Activated naive CD4-positive, alpha-beta T cell treated with anti-CD3 and anti-CD28 coated beads, Interleukin-2, amount 50 U/mL, for 16 hours (primary cell): ENCODE measurements around the gene CREM.

Experiments used
- DNase-seq: peaks from one replicate; pipeline ENCODE4 v3.0.0-alpha.2; 2020

CREM gene

GRCh38 chr10:35136263-35136815 lies 9.7 kb downstream of the CREM start:
- DNase-seq, result no peak

- no peak for DNase-seq
These were observed 13.5 kb downstream of the CREM start for GRCh38 chr10:35140126-35140525.

- no peak for DNase-seq
These were observed 14.1 kb downstream of the CREM start for GRCh38 chr10:35140727-35141126.

DNA sequence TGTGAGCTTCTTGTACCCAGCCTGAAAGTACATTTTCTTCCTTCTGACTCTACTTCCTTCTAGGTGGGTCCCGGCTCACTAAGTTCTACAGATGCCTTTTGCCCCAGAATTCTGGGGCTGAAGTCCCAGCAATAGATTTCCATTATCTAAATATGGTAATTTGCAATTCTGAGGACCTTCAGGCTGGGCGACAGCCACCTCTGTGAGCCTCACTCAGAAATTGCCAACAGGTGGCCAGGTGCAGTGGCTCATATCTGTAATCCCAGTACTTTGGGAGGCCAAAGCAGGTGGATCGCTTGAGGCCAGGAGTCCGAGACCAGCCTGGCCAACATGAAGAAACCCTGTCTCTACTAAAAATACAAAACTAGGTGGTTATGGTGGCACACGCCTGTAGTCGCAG lies 23.7 kb downstream of the CREM start:
- DNase-seq, result no peak

DNA sequence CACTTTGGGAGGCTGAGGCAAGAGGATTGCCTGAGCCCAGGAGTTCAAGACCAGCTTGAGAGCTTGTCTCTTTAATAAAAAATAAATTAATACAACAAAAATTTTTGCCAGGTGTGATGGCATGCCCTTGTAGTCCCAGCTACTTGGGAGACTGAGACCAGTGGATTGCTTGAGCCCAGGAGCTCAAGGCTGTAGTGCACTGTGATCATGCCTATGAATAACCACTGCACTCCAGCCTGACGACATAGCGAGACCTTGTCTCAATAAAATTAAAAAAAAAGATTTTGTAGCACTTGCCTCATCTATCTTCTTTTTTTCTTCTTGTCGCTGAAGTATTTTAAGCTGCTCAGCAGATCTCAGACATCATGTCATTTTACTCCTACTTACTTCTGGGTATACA lies 26.3 kb downstream of the CREM start:
- no peak for DNase-seq

DNA sequence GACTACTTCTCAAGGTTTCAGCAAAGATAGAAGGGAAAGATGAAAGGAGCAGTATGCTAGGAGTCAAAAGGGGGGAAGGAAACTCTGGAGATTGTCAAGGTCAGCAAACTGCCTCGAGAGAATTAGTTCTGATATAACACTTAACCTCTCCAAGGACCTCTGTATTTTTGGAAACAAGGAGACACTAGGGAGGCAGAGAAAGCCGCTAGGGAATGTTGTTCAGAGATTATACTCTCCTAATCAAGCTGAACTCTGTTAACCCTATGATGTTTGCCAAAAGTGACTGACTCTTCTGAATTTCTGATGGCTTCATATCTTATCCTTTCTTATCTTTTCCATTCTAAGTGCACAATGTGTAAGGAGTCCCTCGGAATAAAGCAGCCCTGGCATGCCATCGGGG lies 27.1 kb downstream of the CREM start:
- no peak for DNase-seq

GRCh38 chr10:35160743-35161142 lies 34.1 kb downstream of the CREM start:
- no peak for DNase-seq

DNA sequence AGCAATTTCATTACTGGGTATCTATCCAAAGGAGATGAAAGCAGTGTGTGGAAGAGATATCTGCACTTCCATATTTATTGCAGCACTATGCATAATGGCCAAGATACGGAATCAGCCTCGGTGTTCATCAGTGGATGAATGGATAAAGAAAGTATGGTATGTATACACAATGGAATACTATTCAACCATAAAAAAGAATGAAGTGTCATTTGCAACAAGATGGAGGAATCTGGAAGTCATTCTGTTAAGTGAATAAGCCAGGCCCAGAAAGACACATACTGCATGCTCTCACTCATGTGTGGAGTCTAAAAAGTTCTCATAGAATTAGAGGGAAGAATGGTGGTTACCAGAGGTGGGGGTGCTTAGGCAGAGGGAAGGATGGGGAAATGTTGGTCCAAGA lies 35.3 kb downstream of the CREM start:
- no peak for DNase-seq

GRCh38 chr10:35165136-35165535 lies 38.5 kb downstream of the CREM start:
- DNase-seq, result no peak

DNA sequence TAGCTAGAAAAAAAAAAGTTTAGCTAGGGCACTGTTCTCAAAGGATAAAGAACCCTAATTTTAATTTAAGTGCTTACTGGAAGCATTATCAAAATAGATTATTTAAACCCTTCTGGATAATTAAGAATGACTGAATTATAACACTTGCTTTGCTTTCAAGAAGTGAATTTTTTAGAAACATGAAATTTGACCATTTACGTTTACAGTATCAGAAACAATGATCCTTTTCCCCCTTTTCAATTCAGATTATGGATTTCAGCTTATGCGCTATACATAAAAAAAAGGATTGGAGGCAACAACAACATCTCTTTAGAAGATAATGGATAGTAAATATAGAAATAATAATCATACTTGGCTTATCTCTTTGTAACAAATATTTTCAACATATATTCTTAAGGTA lies 39.2 kb downstream of the CREM start:
- no peak for DNase-seq

GRCh38 chr10:35166607-35167006 lies 40.0 kb downstream of the CREM start:
- no peak for DNase-seq

DNA sequence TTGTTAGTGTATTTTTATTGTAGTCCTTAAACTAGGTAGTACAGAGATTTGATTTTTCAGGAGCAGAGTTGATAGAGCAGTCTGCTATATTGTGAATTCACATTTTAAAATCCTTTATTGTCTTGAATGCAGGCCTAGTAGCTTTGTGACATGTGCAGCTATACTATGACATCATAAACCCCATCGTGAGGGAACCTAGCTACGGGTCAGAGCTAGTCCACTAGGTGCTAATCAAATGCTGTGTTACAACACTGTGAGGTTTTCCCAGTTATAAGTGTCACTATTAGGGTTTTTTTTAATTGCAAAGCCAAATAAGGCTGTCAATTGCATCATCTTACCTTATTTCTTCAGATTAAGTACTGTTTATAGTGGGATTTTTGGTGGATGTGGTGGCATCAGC lies 40.7 kb downstream of the CREM start:
- no peak for DNase-seq

DNA sequence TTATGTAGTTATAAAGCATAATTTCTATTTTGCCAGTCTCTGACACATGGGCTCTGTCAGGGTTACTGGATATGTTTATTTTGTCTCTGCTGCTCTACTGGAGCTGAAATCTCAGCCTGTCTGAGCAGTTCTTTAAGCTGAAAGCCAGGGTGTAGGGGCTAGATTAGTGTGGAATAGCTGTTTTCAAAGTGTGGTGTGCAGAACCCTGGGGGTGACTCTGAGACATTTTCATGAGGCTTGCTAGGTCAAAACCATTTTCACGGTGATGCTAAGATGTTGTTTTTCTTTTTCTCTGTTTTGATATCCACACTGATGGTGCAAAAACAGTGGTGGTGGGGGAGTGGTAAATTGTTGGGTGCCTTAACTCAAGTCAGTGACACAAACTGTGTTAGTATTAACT lies 45.5 kb downstream of the CREM start:
- no peak for DNase-seq

DNA sequence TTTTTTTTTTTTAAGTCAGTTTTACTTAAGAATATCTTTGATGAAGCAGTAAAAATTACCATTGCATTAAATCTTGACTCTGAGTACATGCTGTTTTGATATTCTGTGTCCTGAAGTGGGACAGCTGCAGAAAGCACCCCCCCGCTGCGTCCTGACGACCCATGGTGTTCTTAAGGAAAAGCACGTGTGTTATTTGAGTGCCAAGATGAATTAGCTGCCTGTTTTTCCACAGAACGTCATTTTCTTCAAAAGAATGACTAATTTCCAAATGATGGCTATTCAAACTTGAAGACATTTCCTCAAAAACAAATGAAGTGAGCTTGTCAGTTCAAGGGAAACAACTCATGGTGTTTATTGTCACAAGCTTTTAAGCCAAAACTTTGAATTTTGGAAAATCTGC lies 45.9 kb downstream of the CREM start:
- no peak for DNase-seq

- DNase-seq, result no peak
These were observed 51.7 kb downstream of the CREM start for GRCh38 chr10:35178331-35178730.

DNA sequence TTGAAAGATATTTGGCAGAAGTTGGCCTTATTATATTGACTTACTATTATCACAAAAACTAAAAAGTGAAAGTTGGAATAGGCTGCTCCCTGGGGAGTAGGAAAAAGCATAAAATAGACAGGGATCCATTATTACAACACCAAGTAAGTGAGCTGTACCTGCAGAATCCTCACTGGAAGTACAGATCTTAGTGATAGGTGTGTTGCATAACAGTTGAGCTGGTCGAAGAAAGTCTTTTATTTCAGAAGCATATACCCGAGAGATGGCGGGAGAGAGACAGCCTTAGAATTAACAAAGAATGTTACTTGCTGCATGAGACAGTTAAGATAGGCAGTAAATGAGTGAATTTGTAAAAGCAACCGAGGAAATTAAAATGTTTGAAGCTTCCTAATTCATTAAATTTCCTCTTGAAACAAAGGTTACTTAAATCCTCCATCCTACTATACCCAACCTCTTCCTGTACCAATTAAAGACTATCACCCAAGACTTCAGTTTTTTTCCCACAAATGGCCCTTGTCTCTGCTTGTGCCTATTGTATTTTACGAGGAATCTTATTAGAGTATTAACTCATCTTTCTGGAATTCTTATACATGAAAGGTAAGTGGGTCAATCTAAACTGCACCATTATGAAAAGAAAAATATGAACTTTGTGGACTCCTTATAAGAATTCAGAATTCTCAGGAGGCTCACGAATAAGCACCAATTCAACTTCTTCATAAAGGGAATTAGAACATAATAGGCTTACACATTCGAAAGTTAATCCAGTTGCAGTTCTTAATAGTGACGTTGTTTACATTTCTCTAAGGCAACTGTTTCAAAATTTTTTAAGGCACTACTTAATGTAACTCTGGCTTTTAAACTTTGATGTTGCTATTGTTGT lies 56.2 kb downstream of the CREM start:
- no peak for DNase-seq

DNA sequence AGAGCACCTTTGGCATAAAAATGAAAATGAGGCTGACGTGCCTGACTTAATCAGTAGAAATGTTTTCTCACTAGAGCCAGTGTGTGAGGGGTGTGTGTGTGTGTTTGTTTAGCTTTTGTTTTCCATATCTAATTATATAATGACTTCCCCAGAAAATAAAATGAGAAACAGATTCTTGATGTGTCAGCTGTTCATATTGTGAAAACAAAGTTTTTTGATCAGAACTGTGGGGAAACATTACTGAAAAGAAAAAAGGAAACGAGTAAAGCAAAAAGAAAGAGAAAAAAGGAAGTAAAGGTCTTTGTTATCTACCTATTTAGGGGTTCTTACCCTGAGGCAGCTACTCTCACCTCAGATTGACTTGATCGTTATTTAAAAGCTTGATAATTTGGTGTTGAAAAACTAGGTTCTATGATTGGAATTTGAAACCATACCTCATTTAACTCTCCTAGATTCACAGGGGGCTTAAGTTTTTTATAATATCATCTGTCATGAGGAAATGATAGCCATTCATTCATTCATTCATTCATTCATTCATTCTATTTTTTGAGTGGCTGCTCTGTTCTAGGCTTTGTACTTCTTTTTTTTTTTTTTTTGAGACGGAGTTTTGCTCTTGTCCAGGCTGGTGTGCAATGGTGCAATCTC lies 58.0 kb downstream of the CREM start:
- DNase-seq, result no peak

- no peak for DNase-seq
These were observed 58.8 kb downstream of the CREM start for GRCh38 chr10:35185260-35186034.

DNA sequence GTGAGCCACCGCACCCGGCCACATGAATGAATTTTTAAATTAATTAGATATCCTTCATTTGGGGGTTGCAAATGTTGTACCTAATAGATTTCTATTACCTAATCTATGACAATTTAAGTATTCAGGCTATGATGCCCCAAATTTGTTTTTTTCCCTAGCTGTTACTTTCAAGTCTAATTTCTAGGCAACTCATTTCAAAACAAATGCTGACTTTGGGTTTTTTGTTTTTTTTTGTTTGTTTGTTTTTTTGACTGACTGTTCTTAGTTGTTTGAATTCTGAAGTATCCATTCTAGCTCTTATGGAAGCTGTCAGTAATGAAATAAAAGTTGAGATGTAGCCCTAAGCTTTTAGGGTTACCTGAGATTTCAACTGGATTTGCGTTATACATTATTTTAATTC lies 62.3 kb downstream of the CREM start:
- no peak for DNase-seq

GRCh38 chr10:35191523-35191922 lies 64.9 kb downstream of the CREM start:
- DNase-seq, result no peak

GRCh38 chr10:35192645-35193249 lies 66.1 kb downstream of the CREM start:
- no peak for DNase-seq

DNA sequence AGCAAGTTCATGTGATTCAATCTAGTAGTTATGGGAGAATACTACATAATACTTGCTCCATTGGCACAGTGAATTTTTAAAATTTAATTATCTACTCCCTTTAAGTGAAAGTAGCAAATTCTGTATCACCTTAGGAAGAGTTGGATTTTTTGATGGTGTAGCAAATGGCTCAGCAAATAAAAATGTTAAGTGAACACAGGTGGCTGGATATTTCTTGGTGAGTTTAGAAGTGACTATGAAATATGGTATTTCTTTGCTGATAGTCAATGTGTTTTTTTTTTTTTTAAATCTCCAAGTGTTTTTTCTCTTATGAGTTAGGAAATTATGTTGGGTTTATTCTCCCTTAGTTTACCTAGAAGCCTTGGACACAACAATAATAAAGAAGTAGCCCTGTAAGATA lies 67.8 kb downstream of the CREM start:
- no peak for DNase-seq

DNA sequence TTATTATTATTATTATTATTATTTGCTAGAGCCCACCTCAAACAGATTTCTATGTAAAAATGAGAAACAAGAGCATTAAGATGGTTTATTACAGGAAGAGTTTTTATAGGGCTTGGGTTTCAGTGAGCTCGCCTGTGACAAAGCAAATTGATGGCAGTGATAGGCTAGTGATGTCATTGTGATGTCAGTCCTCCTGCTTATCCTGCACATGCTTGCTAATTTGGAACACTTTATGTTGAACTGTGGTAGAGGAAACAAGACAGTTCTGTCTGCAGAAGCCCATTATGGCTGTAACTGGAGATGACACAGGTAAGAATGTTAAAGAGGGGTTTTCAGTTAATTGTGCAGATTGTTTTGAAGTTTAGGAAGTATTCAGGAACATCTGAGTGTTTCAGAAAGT lies 68.3 kb downstream of the CREM start:
- DNase-seq, result no peak
